GM18519 (cell line): ENCODE results near the gene COQ3.
A peak's percentile ranks its signal among the peaks of the same experiment; 100 is the strongest.

Experiments used
- ATAC-seq: cut with Tn5 transposase; IDR thresholded peaks from one replicate; pipeline ENCODE4 v1.9.1; 2021; ENCODE audit warnings: mild to moderate bottlenecking, moderate library complexity; ENCODE audit not compliant: unreplicated experiment, low FRiP score

The COQ3 gene

DNA sequence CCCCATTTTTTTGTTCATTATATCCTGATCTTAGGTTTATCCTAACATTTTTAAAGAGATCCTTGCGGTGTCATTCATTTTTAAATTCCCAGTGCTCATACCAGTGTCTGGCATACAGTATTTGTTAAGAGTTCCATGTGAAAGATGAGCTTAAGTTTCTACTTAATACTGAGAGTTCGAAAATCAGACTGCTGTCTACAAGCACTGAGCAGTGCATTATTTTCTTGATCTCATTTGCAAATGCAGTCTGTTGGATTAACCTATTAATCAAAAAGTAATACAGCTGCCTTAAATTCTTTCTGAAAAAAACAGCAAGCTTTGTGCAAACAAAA is 663 bp downstream of the COQ3 start:
- ATAC-seq: peak; percentile 26

DNA sequence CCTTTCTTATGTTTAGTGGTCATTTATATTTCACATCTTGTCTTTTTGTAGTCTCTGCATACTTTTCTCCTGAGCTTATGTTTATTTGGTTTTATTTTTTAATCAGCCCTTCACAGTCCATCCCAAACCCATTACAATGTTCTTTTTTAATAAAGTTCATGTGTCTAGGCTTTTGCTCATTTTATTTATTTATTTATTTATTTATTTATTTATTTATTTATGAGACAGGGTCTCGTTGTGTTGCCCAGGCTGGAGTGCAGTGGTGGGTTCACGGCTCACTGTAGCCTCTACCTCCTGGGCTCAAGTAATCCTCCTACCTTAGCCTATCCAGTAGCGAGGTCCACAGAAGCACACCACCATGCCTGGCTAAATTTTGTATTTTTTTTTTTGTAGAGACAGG is 3.1 kb downstream of the COQ3 start:
- no peak for ATAC-seq

DNA sequence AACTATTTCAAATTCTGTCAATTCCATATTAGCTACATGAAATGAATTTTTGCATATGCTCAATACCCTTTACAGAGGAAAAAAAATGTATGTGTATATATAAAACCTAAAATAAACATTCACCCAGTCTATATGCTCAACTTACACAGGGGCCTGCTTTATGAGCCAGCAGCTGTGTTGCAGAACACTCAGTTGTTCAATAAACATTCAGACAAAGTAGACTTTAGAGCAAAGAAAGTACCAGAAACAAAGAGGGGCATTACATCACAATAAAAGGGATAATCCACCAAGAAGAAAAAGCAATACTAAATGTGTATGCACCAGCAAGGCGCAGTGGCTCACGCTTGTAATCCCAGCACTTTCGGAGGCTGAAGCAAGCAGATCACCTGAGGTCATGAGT is 9.5 kb downstream of the COQ3 start:
- no peak for ATAC-seq

DNA sequence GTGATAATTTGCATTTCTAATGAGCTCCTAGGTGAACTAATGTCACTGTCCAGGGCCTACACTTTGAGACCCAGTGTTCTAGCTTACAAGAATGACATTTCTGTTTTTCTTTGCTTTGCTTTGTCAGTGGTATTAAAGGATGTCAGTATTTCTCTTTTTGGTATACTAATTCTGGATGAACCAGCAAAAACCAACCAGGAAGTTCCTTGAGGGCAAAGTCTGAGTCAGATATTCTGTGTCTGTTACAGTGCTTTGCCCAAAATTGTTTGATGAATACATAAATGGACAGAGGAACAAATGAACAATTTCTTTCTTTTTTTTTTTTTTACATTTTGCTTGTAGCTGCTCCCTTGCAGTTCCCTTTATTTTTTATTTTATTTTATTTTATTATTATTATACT is 15.4 kb downstream of the COQ3 start:
- ATAC-seq: no peak

DNA sequence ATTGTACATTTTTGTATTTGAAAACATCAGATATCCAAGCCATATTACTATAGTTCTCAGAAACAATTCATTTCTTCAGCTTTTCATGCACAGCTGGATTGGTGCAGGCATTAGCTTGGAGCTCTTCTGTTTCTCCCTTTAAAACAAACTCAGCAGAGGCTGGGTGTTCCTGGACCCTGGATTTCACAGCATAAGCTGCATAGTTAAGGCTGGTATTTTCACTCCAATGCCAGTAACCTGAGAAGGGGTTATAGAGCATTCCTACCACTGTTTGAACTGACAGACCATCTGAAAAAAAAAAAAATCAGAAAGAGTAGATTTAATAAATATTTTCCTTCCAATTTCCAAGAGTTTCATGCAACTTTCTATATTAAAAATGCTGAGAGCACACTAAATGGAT is 24.5 kb downstream of the COQ3 start:
- no peak for ATAC-seq

DNA sequence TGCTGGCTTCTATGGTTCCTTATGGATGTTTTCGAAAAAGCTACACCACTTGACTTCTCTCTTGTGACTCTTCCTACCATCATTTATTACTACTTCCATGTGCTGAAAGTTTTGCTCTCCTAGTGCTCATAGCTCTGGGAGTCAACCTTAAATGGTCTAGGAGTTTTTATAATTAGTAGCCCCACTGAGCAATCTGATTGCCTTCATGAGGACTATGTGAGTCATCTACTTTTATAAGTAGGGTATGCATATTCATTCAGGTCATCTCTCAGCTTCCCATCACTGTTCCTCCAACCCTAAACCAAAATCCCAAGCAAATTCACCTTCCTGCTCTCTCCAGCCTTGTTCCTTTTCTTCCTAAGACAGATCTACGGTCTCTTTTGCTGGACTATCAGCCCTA is 27.1 kb downstream of the COQ3 start:
- no peak for ATAC-seq

DNA sequence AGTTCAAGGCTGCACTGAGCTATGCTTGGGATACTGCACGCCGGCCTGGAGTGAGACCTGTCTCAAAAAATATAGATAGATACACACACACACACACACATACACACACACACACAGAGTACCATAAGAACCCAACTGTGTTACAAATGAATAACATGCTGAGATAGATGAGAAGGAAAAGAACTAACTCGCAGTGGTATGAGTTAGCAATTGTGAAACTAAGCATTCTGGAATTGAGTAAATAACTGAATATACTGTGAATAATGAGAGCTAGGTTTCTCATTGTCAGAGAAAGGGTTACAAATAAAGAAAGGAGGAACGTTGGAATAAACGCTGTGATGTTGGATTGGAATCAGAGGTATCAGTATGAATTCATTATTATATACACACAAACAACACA is 30.0 kb downstream of the COQ3 start:
- ATAC-seq: peak; percentile 93

DNA sequence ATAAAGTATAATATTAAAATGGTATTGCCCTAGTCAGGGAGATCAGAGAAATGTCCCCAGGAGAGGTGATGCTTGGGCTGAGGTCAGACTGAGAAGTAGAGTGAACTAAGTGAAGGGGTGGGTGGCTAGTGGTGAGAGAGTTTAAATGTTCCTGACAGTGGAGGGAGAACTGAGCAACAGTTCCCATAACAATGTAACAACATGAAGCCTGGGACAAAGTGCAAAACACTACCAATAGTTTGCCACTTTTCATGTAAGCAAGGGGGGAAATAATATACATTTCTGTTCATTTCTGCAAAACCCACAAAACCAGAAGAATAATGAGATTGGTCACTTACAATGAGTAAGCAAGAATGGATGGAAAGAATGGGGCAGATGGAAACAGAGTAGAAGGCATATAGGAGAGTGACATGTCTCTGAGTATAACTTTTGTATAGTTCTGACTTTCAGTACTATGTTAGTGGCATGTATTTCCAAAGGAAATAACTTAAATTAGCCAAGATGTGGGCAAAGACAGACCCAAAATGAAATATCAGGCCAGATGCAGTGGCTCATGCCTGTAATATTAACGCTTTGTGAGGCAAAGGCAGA is 31.2 kb downstream of the COQ3 start:
- ATAC-seq: no peak

DNA sequence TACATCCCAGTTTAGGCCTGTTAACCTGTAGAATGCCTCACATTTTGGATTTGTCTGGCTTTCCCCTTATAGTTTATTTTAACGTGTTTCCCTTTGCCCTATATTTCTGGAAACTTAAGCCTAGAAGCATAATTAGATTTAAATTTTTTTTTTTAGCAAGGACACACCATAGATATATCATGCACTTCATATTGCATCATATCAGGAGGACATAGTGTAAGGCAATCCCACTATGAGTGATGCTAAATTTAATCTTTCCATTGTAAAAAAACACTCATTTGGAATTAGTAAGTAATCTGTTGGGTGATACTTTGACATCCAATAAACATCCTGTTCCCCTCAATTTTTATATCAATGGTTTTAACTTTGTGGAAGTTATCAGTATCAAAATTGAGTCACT is 34.2 kb downstream of the COQ3 start:
- ATAC-seq: no peak

DNA sequence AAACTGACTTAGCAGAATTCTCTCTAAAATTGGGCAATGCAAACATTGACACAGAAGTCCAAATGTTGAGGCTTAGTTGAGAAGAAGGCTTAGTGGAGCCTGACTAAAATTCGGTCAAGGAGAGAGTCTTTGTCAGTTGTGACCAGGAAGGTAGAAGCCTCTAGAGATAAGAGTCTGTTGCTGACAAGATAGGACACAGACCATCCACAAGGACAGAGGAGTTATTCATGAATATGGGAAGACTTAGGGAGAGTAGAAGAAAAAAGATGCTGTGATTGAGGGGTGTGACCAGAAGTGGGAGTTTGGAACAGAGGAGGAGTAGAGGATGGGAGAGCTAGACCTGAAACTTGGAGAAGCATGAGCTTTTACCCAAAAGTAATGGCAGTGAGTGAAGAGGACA is 37.4 kb downstream of the COQ3 start:
- no peak for ATAC-seq

DNA sequence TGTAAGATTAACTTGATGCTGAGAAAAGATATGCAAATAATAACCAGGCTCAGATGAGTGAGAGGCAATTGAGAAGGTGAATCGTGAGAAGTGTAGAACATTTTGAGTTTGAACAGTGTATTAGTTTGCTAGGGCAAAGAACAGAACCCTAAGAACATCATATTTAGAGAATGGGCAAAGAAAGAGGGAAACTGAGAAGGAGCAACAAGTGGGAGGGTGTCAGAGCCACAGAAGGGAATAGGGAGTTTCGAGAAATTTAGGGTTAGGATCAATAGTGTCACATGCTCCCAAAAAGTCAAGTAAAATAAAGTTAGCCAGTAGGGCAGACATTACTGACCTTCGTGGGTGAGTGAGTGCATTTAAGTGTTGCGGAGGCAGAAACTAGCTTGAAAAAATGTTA is 39.0 kb downstream of the COQ3 start:
- ATAC-seq: no peak

DNA sequence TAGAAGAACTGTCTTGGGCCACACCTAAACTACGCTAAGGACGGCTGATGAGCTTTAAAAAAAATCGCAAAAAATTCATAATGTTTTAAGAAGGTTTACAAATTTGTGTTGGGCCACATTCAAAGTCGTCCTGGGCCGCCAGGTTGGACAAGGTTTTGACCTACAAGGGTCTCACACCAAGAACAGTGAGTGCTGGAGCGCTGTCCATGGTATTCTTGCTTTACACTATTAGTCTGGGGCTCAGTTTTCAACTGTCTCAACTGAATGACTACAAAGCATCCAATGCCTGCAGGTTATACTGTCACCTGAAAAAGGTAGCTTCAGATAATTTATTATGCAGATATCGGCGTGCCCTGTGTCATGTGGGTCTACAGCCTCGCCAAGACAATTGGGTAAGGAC is 40.9 kb downstream of the COQ3 start:
- no peak for ATAC-seq

DNA sequence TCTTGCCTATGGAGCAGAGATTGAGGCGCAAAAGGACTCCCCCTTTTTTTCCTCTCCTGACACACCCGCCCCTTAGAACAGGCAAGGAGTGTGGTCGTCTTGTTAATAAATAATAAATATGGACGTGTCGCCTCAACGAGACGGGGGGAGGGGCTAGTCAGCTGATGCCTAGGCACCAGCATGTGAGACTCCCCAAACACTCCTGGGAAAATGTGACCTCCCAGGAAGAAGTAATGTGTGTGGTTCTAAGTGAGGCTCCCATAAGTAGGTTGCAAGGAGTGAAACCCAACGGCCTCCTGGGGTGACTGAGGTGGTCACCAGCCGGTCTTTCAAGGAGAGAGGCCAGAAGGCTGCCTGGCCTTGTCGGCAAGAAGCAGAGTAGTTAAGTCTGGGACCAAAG is 43.4 kb downstream of the COQ3 start:
- no peak for ATAC-seq

DNA sequence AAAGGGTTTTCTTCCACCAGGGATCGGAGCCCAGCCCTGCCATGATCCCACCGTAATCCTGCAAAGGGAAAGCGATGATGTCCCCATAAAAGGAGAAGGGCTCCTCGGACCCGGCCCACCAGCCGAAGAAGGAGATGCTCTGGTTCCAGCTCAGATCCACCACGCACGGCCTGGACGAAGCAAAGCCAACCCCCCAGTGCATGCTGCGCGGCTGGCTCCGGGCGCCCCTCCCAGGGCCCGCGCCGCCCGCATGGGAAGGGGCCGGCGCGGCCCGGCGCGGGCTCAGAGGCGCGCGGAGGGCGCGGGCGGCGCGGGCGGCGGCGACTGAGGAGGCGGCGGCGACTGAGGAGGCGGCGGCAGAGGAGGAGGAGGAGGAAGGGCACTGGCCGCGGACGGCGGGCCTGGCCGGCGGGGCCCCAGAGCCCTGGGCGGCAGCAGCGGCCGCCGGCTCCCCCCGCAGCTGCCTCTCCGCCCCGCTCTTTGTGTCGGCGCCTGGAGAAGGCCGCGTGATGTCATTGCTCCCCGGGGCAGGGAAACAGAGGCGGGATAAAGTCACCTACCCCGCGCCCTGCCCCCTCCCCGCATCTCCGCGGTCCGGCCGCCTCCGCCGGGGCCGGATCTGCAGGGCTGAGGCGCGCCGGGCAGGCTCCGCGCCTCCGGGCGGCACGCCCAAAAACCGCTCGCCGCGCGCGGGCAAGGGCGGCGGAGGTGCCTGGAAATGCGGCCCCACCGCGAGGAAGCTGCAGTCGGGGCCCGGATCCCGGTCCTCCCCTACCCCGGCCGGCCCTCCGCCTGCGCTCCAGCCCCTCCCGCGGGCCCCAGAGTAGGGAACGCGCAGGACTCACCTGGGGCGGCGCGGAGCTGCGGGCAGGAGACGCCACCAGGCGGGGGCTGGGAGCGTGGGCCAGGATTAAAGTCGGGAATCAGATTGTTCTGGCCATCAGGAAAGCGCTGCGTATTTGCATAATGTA is 44.5 kb downstream of the COQ3 start, which contains the start of gene FAXC:
TSS of gene FAXC (minus strand) at position 504 of the 971 bp plus-strand sequence. CDS start at position 202, 302 bp downstream.
- ATAC-seq: no peak

DNA sequence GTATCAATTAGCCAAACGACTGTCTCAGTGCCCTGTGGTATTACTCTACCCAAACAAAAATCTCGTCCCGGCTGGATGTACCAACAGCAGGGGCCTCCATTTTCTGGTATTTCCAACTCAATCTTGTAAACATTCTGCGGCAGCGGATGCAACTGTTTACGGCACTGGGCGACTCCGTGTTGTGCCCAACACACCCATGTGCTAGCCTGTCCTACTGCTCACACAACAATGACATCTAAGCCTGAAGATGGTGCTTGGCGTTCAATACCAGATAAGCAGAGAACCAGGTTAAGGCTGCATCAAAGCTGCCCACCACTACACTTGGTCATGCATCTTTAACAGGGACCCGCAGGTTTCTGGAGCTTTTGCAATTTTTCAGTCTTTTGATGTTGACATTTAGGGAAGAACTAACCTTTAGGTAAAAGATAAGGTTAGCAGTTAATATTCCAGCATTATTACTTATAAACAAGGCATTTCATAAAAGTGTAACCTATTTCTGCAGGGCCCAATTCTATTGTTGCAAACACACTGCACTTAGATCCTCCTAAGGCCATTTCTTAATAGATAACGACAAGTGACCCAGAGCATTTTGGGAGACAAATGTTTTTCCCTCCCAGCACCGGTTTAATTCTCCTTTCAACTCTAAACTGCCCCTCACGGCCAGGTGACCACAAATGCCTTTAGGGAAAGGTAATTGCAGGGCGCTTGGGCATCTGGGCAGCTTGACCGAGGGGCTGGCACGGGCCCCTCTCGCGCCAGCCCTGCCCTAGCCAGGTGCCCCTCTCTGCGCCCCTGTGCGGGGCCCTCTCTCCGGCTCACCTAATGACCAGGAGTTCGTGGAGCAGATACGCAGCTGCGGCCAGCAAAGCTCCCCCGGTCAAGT is 45.5 kb downstream of the COQ3 start:
- no peak for ATAC-seq

DNA sequence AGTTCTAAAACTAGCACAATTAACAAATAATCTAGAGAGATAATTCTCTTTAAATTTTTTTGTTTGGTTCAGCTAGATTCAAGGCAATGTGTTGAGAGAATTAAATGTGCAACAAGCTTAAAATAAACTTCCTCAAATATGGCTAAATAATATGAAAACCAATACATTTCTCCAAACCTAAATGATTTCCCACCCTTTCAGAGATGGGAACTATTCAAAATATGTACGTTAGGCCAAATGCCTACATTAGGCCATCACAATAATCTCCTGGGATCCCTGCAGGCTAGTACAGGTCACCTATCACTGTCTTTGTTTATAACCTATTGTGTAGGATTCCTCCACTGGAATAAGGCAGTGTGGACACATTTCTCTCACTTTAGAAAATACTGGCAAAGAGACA is 46.2 kb downstream of the COQ3 start:
- no peak for ATAC-seq

DNA sequence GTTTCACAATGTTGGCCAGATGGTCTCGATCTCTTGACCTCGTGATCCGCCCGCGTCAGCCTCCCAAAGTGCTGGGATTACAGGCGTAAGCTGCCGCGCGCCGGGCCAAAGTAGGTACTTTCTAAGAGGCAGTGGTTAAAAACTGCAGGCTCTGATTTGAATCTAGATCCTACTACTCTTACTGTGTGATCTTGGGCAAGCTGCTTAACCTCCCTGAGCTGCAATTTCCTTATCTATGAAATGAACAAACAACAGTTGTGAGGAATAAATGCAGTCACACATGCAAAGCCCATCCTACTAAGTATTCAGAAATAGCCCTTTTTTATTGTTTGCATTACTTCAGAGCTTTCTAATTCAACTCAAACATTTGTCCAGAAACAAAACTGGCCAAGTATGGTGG is 47.4 kb downstream of the COQ3 start:
- no peak for ATAC-seq

DNA sequence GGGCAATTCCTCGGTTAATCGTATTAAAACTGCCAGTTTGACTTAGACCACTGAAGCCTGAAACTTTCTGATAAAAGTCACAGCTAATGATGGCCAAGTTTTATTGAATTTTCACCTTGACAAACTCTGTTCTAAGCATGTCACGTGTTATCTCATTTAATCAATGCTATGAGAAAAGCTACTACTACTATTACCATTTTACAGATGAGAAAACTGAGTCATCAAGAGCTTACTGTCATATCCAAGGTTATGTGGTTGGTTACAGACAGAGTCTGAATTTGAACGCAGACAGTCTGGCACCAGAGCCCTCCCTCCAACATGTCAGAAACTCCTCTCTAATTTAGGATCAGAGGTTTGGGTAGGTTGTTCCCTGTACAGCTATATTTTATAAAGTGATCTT is 48.8 kb downstream of the COQ3 start:
- no peak for ATAC-seq

DNA sequence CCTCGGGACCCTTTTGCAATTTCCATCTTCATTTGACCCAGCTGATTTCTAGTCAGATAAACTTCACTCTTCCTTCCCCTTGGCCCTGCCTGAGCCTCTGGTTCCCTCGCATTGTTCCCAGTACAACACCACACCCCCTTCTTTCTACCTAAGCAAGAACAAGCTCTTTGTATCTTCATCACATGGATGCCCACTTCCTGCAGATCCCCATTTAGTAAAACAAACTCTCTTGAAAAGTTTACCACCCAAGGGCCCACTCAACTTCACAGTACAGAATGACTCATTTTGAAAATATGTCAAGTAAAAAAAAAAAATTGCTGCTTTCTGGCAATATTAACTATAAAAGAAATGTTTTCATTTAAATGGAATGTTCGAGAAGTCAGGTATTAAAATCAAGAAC is 49.7 kb downstream of the COQ3 start:
- ATAC-seq: no peak

DNA sequence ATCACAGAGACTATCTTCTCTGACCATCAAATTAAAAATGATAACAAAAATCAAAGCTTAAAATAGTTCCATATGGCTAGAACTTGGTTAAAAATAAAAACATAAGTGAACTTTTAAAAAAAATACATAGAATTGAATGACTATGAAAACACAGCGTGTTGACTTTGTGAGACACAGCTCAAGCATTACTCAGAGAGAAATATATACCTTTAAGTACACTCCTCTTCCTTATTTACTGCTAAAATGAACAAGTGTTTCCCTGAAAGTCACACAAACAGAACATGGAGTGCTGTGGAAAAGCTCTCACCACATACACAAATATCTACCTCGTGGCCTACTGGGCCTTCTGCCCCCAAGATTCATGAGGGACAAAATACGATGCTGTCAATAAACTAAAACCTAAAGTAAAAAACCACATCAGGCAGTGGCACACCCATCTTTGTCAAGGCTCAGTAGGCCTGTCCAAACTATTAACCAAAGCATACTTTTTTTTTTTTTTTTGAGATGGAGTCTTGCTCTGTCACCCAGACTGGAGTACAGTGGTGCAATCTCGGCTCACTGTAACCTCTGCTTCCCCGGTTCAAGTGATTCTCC is 52.0 kb downstream of the COQ3 start:
- no peak for ATAC-seq

DNA sequence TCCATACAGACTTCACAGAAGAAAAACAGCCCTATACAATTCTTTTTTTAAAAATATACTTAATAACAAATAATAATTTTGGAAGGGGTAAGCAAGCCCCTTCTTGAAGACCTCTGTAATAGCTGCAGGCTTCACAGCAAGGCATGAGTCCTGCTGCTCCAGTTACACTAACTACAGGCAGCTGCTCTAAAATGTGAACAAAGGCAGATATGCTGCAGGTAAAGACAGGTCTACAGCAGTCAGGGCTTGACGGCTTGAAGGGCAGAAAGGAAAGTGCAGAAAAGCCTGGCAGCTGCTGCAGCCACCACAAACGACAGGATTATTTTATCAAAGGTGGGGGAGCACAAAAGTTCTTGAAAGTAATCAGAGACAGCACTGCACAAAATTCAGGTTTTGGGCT is 55.8 kb downstream of the COQ3 start:
- no peak for ATAC-seq
